Subcutaneous adipose tissue (tissue), 4 donors: ENCODE data around the gene FLNB. TPM values are rescaled to one million over a fixed set of nuclear protein-coding genes. Genes with fewer than 3 reads are reported as not detected.

Source experiments
- CTCF ChIP-seq: fragments of 450-650 bp; IDR thresholded peaks from one replicate; pipeline ENCODE4 v1.5.1; 2016; ENCODE audit warnings: low read depth, mild to moderate bottlenecking, control low read depth, antibody characterized with exemption, moderate library complexity
- total RNA-seq, 4 donors: library from RNA; depleted of rRNA; stranded (reverse); fragments of >200 nt; gene quantifications; one replicate each; pipeline ENCODE4 v1.1.0, GENCODE V29; 2016

The FLNB gene
- total RNA-seq, 4 donors from 2014 or later = 62.2 to 158 (median 75.8) TPM

DNA sequence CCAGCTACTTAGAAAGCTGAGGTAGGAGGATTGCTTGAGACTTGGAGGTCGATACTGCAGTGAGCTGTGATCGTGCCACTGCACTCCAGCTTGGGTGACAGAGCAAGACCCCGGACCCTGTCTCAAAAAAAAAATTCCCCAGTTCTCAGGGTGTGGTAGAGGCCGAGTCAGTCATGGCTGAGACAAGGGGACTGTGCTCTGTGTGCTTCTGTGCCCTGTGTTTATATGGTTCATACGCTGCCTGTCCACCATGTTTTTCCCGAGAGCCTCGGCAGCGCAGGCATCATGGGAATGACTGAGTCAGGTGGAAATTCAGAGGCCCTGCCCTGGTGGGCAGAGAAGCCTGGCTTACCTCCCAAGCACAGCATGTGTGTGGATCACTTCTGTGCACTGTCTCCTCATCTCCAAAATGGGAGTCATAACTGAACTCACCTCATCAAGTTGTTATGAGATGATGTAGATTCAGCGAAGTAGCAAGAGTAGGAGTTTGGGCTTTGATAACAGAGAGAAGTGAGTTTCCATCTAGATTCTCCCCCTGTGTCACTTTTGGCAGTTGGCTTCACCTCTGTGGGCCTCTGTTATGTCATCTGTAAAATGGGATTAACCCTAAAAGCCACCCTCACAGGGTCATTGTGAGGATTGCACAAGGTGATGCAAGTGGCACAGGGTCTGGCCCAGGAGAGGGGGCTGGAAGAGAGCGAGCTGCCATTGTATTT is 56.9 kb downstream of the FLNB start:
- no peak for TF ChIP-seq CTCF

DNA sequence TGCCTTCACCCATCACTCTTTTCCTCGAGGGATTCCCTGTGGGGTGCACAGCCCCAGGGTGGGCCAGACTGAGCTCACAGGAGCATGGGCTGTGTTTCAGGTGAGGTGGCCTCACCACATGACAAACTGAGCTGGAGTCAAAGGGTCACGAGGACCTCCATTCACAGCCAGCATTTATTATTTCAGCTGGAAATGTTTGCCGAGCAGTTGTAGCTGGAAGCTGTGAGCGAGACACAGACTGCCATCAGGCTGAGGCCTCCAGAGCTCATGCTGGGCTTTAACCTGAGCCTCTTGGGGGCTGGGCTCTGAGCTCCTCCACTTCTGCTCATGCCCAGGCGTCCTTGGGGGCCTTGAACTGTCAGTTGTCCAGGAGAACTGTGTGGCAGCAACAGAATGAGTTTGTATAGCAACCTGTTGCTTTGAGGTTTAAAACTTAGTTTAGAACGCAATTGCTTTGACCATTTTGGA is 57.5 kb downstream of the FLNB start:
- TF ChIP-seq CTCF = no peak

DNA sequence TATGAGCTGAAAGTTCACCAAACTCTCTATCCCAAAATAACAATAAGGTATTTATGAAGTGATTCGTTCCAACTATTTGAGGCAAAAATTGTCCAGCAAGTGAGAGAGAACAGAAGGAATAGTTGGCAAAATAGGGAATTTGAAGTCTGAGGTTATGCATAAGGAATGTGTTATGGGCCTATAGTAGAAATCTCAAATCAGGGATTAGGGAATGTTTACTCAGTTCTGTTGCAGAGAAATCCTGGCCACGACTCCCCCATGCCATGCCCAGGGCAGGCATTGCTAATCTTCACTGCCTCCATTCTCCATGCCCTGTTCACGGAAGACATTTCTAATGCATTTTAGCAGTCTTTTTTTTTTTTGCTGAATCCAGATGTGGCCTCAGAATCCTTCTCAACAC is 58.6 kb downstream of the FLNB start:
- no peak for TF ChIP-seq CTCF

GRCh38 chr3:58068122-58068809 is 60.0 kb downstream of the FLNB start:
- TF ChIP-seq CTCF = no peak

DNA sequence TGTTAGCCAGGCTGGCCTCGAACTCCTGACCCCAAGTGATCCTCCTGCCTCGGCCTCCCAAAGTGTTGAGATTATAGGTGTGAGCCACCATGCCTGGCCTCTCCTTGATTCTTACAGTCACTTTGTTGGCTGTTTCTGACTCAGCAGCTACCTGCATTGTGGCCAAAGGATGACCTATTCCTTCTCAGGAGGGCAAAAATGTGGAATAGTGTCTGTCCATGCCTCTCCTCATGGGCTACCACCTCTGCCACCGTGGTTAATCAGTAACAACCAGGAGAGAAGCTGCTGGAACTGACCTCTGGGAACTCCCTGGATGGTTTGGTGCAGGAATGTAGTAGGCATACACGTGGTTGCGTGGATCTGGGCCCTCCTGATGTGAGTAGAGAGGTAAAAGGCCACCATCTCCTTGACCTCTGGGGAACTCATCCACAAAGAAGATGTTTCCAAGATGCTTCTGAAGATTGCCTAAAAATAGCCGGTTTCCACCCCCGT is 63.3 kb downstream of the FLNB start:
- TF ChIP-seq CTCF = no peak

DNA sequence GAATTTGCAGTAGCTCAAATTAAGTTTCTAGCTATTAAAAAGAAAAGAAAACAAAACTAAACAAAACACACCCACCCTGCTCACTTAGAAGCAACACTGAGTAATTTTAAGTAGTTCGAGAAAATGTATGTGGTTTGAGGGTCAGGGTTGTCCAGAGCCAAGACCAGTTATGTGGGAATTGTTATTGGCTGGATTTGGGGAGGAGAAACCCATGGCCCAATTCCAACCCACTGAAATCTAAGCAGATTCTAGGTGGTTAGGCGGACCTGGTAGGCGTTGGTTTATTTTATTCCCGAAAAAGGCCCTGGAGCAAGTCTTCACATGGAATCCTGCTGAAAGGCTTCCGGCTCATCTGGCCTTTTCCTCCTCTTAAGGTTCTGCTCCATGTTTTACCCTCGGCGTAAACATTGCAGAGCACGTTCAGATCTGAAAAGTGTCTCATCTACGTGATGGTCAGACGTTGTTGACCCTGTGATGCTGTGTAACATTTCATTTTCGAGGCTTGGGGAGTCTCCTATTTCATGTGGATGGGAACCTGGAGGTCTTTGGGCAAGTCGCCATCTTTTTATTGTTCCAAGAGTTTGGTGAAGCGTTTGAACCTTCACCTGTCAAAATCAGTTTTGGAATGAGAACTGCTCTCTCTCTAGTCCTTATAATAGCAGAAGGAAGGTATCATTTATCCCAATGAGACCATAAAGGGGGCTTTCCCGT is 64.0 kb downstream of the FLNB start:
- TF ChIP-seq CTCF = no peak

DNA sequence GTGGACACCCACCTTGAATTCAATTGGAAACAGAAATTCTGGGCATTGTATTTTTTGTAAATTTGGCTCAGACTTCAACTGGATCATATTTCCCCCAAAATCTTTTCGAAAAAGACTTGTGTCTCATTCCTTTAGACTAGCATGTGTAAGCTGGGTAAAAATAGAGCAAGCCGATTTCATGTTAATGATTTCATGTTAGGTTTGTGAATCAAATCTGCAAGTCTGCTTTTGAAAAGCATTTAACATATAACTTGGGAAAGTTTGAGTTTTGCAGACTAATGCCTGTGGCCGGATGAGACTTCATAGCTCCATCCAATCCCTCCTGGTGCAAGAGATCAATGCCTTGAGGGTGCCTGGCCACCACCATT is 64.5 kb downstream of the FLNB start:
- TF ChIP-seq CTCF = no peak
